ENCODE data around the gene DR1.

- TF ChIP-seq CTCF (IDR thresholded peaks at IDR 0.05) (no peak), POLR2A (IDR thresholded peaks at IDR 0.05) (no peak), POLR2AphosphoS5 (IDR thresholded peaks at IDR 0.05) (no peak), EP300 (IDR thresholded peaks at IDR 0.05) (no peak)
Measured at GRCh38 chr1:93394514-93394913, 48.8 kb downstream of the DR1 start.
